ENCODE data around the gene CCT3. TPM values are rescaled to one million over a fixed set of nuclear protein-coding genes. Genes with fewer than 3 reads are reported as not detected.

Gene CCT3
- total RNA-seq, 1 experiment from 2014 or later, result 451 TPM

GRCh38 chr1:156359973-156360372 is 21.9 kb upstream of the CCT3 start:
- ChIA-PET POLR2A (interaction anchor here (0.7 kb wide), 1 partner anchor 612 kb away, joined by 4 read pairs; no protein-coding TSS in a partner anchor), CTCF (interaction anchor here (0.6 to 2.2 kb wide), 4 partner anchors 25 to 213 kb away, joined by 3 to 15 read pairs (median 8); no protein-coding TSS in a partner anchor)
- peak; percentile 65 for ATAC-seq
- TF ChIP-seq TCF7L2 (IDR thresholded peaks at IDR 0.05; ENCODE audit: low read depth, low read length), result no peak
- TF ChIP-seq REST (IDR thresholded peaks at IDR 0.05; ENCODE audit: insufficient read depth in 1 of 2, low read depth in 2 of 2, low read length in 1 of 2), result no peak
- TF ChIP-seq POLR2AphosphoS5 (IDR thresholded peaks at IDR 0.05; ENCODE audit: low read depth, low read length), result no peak
- TF ChIP-seq CTCF (IDR thresholded peaks at IDR 0.05), result no peak; the same call in 1 of the 2 replicates
- TF ChIP-seq SIN3A (IDR thresholded peaks at IDR 0.05; ENCODE audit: borderline replicate concordance, insufficient read depth, low read depth, low read length), result no peak
- no TSS peak for BruUV-seq (replicated peaks)
- Histone ChIP-seq H3K27me3 (ENCODE audit: control insufficient read depth, insufficient read depth, low read length) (no peaks in the 10 kb centered on the region), H3K4me3 (ENCODE audit: low read depth in 2 of 2, low read length in 2 of 2) (no peak overlapping the region), H3K27ac (ENCODE audit: low read length) (no peak overlapping the region), H3K36me3 (ENCODE audit: control insufficient read depth, insufficient read depth, low read length) (no peaks in the 10 kb centered on the region), H3K9me3 (ENCODE audit: control insufficient read depth, insufficient read depth, low read depth, low read length) (no peaks in the 10 kb centered on the region), H3K4me1 (ENCODE audit: control insufficient read depth, insufficient read depth, low read length) (no peaks in the 10 kb centered on the region)
- no peak for DNase-seq (ENCODE audit: low read depth, low spot score)
- intact Hi-C loops (cut with micrococcal nuclease; ENCODE audit: unreplicated experiment) (no loop called here), in situ Hi-C loops (cut with HindIII; ENCODE audit: low pct_unique_long_range_greater_than_20kb, low sequenced_read_pairs) (no loop called here)

GRCh38 chr1:156359249-156359648 is 21.2 kb upstream of the CCT3 start:
- DNase-seq (ENCODE audit: low read depth, low spot score), result no peak
- intact Hi-C loops (cut with micrococcal nuclease; ENCODE audit: unreplicated experiment), result no loop called here
- no peaks in the 10 kb centered on the region for H3K4me1 ChIP-seq (ENCODE audit: control insufficient read depth, insufficient read depth, low read length)
- no peak overlapping the region for H3K27ac ChIP-seq (ENCODE audit: low read length)
- H3K9me3 ChIP-seq (ENCODE audit: control insufficient read depth, insufficient read depth, low read depth, low read length), result no peaks in the 10 kb centered on the region
- TF ChIP-seq TCF7L2 (IDR thresholded peaks at IDR 0.05; ENCODE audit: low read depth, low read length), result no peak
- TF ChIP-seq REST (IDR thresholded peaks at IDR 0.05; ENCODE audit: insufficient read depth in 1 of 2, low read depth in 2 of 2, low read length in 1 of 2), result no peak
- TF ChIP-seq CTCF (IDR thresholded peaks at IDR 0.05), result no peak
- no peak for TF ChIP-seq SIN3A (IDR thresholded peaks at IDR 0.05; ENCODE audit: borderline replicate concordance, insufficient read depth, low read depth, low read length)
- no peak for TF ChIP-seq POLR2AphosphoS5 (IDR thresholded peaks at IDR 0.05; ENCODE audit: low read depth, low read length)
- H3K36me3 ChIP-seq (ENCODE audit: control insufficient read depth, insufficient read depth, low read length), result no peaks in the 10 kb centered on the region
- in situ Hi-C loops (cut with HindIII; ENCODE audit: low pct_unique_long_range_greater_than_20kb, low sequenced_read_pairs), result no loop called here
- H3K4me3 ChIP-seq (ENCODE audit: low read depth in 2 of 2, low read length in 2 of 2), result no peak overlapping the region
- ChIA-PET CTCF (interaction anchor here (0.5 to 2.2 kb wide), 6 partner anchors 26 to 268 kb away, joined by 3 to 15 read pairs (median 4); no protein-coding TSS in a partner anchor), POLR2A (interaction anchor here (0.6 kb wide), 1 partner anchor 95 kb away, joined by 3 read pairs; no protein-coding TSS in a partner anchor)
- no peaks in the 10 kb centered on the region for H3K27me3 ChIP-seq (ENCODE audit: control insufficient read depth, insufficient read depth, low read length)
- no peak for ATAC-seq
- no TSS peak for BruUV-seq (replicated peaks)

All from Panc1 (cell line).